GM12878 (cell line): ENCODE measurements around the gene ASB15. TPM values are rescaled to one million over a fixed set of nuclear protein-coding genes. Genes with fewer than 3 reads are reported as not detected.

Source experiments
- ATAC-seq: fragments of 200-7000 bp; cut with Tn5 transposase; 3 replicates; pipeline ENCODE4 v1.9.1; 2020; ENCODE audit warnings: mild to moderate bottlenecking, moderate library complexity
- BruUV-seq: library from RNA; stranded (reverse); fragments of 400-500 nt; replicated peaks from 2 replicates; lab custom pipeline; 2021; lab: Mats Ljungman, UMichigan
- CTCF ChIA-PET: fragments of 300-600 bp; sonication (Branson Sonifier 250); formaldehyde crosslinking; extraction: SDS; loops from one replicate; lab custom pipeline; 2021; ENCODE audit warnings: inconsistent platforms; lab: Yijun Ruan, JAX
- POLR2A ChIA-PET: fragments of 350-600 bp; formaldehyde crosslinking; extraction: SDS; loops from one replicate; lab custom pipeline; 2021; ENCODE audit warnings: inconsistent platforms; lab: Charles Lee
- RAD21 ChIA-PET: fragments of 300-600 bp; sonication (Branson Sonifier 250); formaldehyde crosslinking; loops from one replicate; lab custom pipeline; 2023; ENCODE audit warnings: antibody characterized with exemption; ENCODE audit not compliant: unreplicated experiment; lab: Charles Lee
- SMC1A ChIA-PET: fragments of 300-600 bp; sonication (Branson Sonifier 250); formaldehyde crosslinking; loops from one replicate; lab custom pipeline; 2023; ENCODE audit not compliant: unreplicated experiment, uncharacterized antibody; lab: Charles Lee
- DNase-seq: peaks from one replicate; pipeline ENCODE4 v3.0.0-alpha.2; 2011; ENCODE audit warnings: low read depth, low spot score
- FAIRE-seq: peaks from 3 replicates; lab custom pipeline; 2011; peaks lifted over from hg19 to GRCh38; lab: Jason Lieb, UNC
- H2AFZ ChIP-seq: 2 replicates; pipeline ENCODE4 v1.6.0; 2011; ENCODE audit warnings: low read depth, low read length, control low read depth; ENCODE audit not compliant: control insufficient read depth
- H3K27ac ChIP-seq: 2 replicates; pipeline ENCODE4 v1.5.1; 2011; ENCODE audit warnings: control low read depth; ENCODE audit not compliant: control insufficient read depth, insufficient read depth
- H3K27me3 ChIP-seq, 2 experiments: replicated peaks in 1 of 2; 2 replicates each; pipeline versions ENCODE4 v1.6.0 to v1.6.1; 2011; ENCODE audit warnings: low read length in 1 of 2; ENCODE audit not compliant: control insufficient read depth in 2 of 2, insufficient read depth in 2 of 2
- H3K36me3 ChIP-seq, 2 experiments: 2 replicates each; pipeline ENCODE4 v1.5.1; 2011; ENCODE audit warnings: low read length in 1 of 2; ENCODE audit not compliant: control insufficient read depth in 2 of 2, insufficient read depth in 2 of 2
- H3K4me1 ChIP-seq: 2 replicates; pipeline ENCODE4 v1.6.1; 2011; ENCODE audit warnings: mild to moderate bottlenecking, low read length, moderate library complexity, mixed read lengths; ENCODE audit not compliant: control insufficient read depth, insufficient read depth
- H3K4me2 ChIP-seq: 2 replicates; pipeline ENCODE4 v1.6.0; 2011; ENCODE audit warnings: control low read depth; ENCODE audit not compliant: control insufficient read depth, insufficient read depth
- H3K4me3 ChIP-seq: fragments of 200-600 bp; sonication (generic); 2 replicates; pipeline ENCODE4 v1.5.1; 2016
- H3K79me2 ChIP-seq: 2 replicates; pipeline ENCODE4 v1.6.0; 2011; ENCODE audit warnings: low read length; ENCODE audit not compliant: control insufficient read depth, insufficient read depth
- H3K9ac ChIP-seq: 2 replicates; pipeline ENCODE4 v1.8.0; 2011; ENCODE audit warnings: low read length, control low read depth, mixed read lengths; ENCODE audit not compliant: control insufficient read depth, insufficient read depth
- H3K9me3 ChIP-seq: replicated peaks from 3 replicates; pipeline ENCODE4 v1.5.1; 2011; ENCODE audit warnings: mild to moderate bottlenecking, low read length; ENCODE audit not compliant: control insufficient read depth, insufficient read depth
- H4K20me1 ChIP-seq: 2 replicates; pipeline ENCODE4 v1.6.0; 2011; ENCODE audit not compliant: control insufficient read depth, insufficient read depth
- ATF7 ChIP-seq: fragments of 450-650 bp; IDR thresholded peaks from 2 replicates; pipeline ENCODE4 v1.6.1; 2016; ENCODE audit warnings: low read depth, mild to moderate bottlenecking
- ETV6 ChIP-seq, 2 experiments: fragments of 450-650 bp in 1 of 2; IDR thresholded peaks in 1 of 2; conservative IDR thresholded peaks in 1 of 2; 2 replicates each; pipeline ENCODE4 v1.6.1; 2014; ENCODE audit warnings: antibody characterized with exemption in 1 of 2, borderline replicate concordance in 1 of 2, low read depth in 1 of 2, mild to moderate bottlenecking in 1 of 2, moderate library complexity in 1 of 2
- FOXK2 ChIP-seq: fragments of 450-650 bp; IDR thresholded peaks from 2 replicates; pipeline ENCODE4 v1.6.1; 2017; ENCODE audit warnings: mild to moderate bottlenecking, moderate library complexity
- HSF1 ChIP-seq: fragments of 150-350 bp; IDR thresholded peaks from 2 replicates; pipeline ENCODE4 v1.6.1; 2014; ENCODE audit warnings: mild to moderate bottlenecking, low read depth, low read length
- MEF2A ChIP-seq: IDR thresholded peaks from 2 replicates; pipeline ENCODE4 v1.6.1; 2011; ENCODE audit warnings: low read depth, mild to moderate bottlenecking, low read length, moderate library complexity; ENCODE audit not compliant: insufficient read depth
- MYB ChIP-seq: fragments of 150-350 bp; IDR thresholded peaks from 2 replicates; pipeline ENCODE4 v1.6.1; 2014; ENCODE audit warnings: mild to moderate bottlenecking, low read depth, low read length, borderline replicate concordance
- PML ChIP-seq: IDR thresholded peaks from 2 replicates; pipeline ENCODE4 v1.6.1; 2012; ENCODE audit warnings: low read length, inconsistent platforms
- REST ChIP-seq: IDR thresholded peaks from 2 replicates; pipeline ENCODE4 v1.6.1; 2012; ENCODE audit warnings: mild to moderate bottlenecking, low read depth, low read length
- SMC3 ChIP-seq: IDR thresholded peaks from 2 replicates; pipeline ENCODE4 v1.6.1; 2011; ENCODE audit warnings: low read length, improper control_type of control experiment, borderline replicate concordance
- STAT1 ChIP-seq: fragments of 450-650 bp; conservative IDR thresholded peaks from 2 replicates; pipeline ENCODE4 v1.6.1; 2014; ENCODE audit warnings: antibody characterized with exemption, mild to moderate bottlenecking
- TAF1 ChIP-seq: IDR thresholded peaks from 2 replicates; pipeline ENCODE4 v1.6.1; 2011; ENCODE audit warnings: mild to moderate bottlenecking, low read depth, low read length, borderline replicate concordance
- ZBTB4 ChIP-seq: fragments of 450-650 bp; formaldehyde crosslinking; IDR thresholded peaks from 2 replicates; pipeline ENCODE4 v1.4.0; 2022; ENCODE audit warnings: mild to moderate bottlenecking, moderate library complexity
- WGBS: methylation state at CpG from one replicate; pipeline ENCODE4 v1.1.6; 2016; ENCODE audit warnings: low lambda C conversion rate; ENCODE audit not compliant: insufficient replicate concordance, insufficient coverage; ENCODE audit errors: missing lambda C conversion rate; 5-methylcytosine and 5-hydroxymethylcytosine counted together
- in situ Hi-C: fragments of 300-500 bp; cut with MboI; formaldehyde crosslinking; loops from 9 replicates; pipeline ENCODE4 v1.14.3; 2018; ENCODE audit warnings: mixed read lengths
- intact Hi-C: fragments of 100-400 bp; cut with micrococcal nuclease; formaldehyde crosslinking; loops from one replicate; pipeline ENCODE4 v1.14.2; 2022; ENCODE audit not compliant: unreplicated experiment
- polyA plus RNA-seq, 11 experiments: library from polyadenylated mRNA; depleted of rRNA in 4 of 11; unstranded in 6 of 11; stranded (reverse) in 5 of 11; fragments of >200 nt; fragmentation: Nextera tagmentation in 4 of 11; fragmentation: Illumina TruSeq in 1 of 11; extraction: Ambion mirVana in 4 of 11; extraction: Trizol in 1 of 11; gene quantifications; 1 replicate in 1 of 11; 2 replicates in 10 of 11; pipeline versions ENCODE4 v1.2.1 to v1.2.3, GENCODE V29; 2011 to 2016; ENCODE audit warnings: inconsistent platforms in 2 of 11, missing spikeins in 2 of 11, low read depth in 1 of 11
- total RNA-seq, 4 experiments: library from RNA; depleted of rRNA in 3 of 4; stranded (reverse); fragments of >200 nt in 3 of 4; fragmentation: Illumina TruSeq in 1 of 4; extraction: Trizol in 1 of 4; gene quantifications; 2 replicates each; pipeline versions ENCODE4 v1.2.1 to v1.2.3, GENCODE V29; 2013 to 2021
- TF ChIP-seq, protein P1 (sequence below): fragments of 150-350 bp; IDR thresholded peaks from 2 replicates; pipeline ENCODE4 v1.6.1; 2016; ENCODE audit warnings: low read depth, low read length

Gene ASB15
- total and polyA plus RNA-seq, 10 of the 15 experiments (the other 5 are each of a cell fraction or from before 2014, with no cell fraction given): not detected

DNA sequence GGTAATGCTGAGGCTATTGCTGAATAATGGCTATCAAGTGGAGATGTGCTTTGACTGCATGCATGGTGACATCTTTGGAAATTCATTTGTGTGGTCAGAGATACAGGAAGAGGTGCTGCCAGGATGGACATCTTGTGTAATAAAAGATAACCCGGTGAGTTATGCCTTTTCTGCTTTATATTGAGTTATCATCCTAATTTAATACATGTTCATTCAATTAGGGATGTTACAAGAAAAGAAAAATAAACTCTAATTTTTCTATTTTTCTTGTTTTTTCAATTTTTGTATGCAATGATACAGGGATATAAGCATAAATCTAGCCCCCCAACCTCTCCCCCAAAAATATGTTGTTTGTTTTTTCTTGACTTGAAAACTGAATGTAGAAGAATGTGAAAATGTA, 27.7 kb downstream of the ASB15 start:
- Histone ChIP-seq H3K36me3 (no peaks in the 10 kb centered on the region), H3K4me2 (no peak overlapping the region), H4K20me1 (no peaks in the 10 kb centered on the region), H3K9me3 (no peaks in the 10 kb centered on the region), H3K27me3 (no peaks in the 10 kb centered on the region), H3K4me3 (no peak overlapping the region), H3K9ac (no peak overlapping the region), H3K4me1 (no peaks in the 10 kb centered on the region), H3K27ac (no peak overlapping the region), H3K79me2 (no peaks in the 10 kb centered on the region), H2AFZ (no peak overlapping the region)
- ChIA-PET CTCF (no interaction called here), SMC1A (no interaction called here), POLR2A (no interaction called here), RAD21 (no interaction called here)
- intact Hi-C loops (no loop called here), in situ Hi-C loops (no loop called here)
- WGBS: 62% methylated on average over 1 of the region's 1 CpG
- DNase-seq: no peak
- no peak for ATAC-seq
- BruUV-seq: no TSS peak
- FAIRE-seq: peak; percentile 27
- TF ChIP-seq STAT1: no peak
- TF ChIP-seq HSF1: no peak
- no peak for TF ChIP-seq REST
- no peak for TF ChIP-seq PML
- TF ChIP-seq MYB: no peak
- TF ChIP-seq, protein P1, sequence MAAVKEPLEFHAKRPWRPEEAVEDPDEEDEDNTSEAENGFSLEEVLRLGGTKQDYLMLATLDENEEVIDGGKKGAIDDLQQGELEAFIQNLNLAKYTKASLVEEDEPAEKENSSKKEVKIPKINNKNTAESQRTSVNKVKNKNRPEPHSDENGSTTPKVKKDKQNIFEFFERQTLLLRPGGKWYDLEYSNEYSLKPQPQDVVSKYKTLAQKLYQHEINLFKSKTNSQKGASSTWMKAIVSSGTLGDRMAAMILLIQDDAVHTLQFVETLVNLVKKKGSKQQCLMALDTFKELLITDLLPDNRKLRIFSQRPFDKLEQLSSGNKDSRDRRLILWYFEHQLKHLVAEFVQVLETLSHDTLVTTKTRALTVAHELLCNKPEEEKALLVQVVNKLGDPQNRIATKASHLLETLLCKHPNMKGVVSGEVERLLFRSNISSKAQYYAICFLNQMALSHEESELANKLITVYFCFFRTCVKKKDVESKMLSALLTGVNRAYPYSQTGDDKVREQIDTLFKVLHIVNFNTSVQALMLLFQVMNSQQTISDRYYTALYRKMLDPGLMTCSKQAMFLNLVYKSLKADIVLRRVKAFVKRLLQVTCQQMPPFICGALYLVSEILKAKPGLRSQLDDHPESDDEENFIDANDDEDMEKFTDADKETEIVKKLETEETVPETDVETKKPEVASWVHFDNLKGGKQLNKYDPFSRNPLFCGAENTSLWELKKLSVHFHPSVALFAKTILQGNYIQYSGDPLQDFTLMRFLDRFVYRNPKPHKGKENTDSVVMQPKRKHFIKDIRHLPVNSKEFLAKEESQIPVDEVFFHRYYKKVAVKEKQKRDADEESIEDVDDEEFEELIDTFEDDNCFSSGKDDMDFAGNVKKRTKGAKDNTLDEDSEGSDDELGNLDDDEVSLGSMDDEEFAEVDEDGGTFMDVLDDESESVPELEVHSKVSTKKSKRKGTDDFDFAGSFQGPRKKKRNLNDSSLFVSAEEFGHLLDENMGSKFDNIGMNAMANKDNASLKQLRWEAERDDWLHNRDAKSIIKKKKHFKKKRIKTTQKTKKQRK: no peak
- TF ChIP-seq ZBTB4: no peak
- no peak for TF ChIP-seq ATF7
- no peak for TF ChIP-seq SMC3
- no peak for TF ChIP-seq MEF2A
- TF ChIP-seq FOXK2: no peak
- TF ChIP-seq ETV6 (conservative IDR thresholded peaks at IDR 0.05 in 1 of 2, IDR thresholded peaks at IDR 0.05 in 1 of 2; ENCODE audit: borderline replicate concordance in 1 of 2, low read depth in 1 of 2): no peak
- TF ChIP-seq TAF1: no peak
